ENCODE data around the gene PVALEF.

Gene PVALEF

DNA sequence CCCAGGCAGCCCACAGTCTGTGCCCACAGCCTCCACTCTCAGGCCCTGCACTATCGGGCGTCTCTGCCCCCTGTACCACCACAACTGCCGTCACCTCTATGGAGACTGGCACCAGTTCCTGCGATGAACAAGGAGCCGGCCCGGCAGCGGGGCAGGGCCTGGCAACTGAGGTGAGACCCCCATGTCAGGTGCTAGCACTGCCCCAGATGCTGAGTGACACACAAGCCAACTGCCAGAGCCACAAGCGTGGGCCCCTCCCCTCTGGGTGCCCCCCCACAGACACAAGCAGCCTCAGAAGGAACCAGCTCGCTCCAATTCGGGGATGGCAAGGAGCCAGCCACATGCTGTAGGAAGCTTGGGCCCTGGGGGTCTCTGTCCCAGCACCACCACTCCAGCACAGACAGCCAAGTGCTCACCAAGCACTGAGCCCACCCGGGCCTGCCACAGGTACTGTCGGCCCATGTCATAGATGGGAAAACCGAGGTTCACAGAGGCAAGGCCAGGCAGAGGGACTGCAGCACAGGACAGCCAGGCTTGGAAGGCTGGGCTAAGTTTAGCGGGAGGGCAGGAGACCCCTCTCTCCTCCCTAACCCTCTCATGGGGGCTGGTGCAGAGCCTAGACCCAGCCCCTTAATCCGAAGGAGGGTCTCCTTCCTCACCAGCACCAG lies 1.5 kb upstream of the PVALEF start:
- DNase-seq = no peak

GRCh38 chr17:81164371-81165245 lies 699 bp upstream of the PVALEF start:
- DNase-seq = no peak

DNA sequence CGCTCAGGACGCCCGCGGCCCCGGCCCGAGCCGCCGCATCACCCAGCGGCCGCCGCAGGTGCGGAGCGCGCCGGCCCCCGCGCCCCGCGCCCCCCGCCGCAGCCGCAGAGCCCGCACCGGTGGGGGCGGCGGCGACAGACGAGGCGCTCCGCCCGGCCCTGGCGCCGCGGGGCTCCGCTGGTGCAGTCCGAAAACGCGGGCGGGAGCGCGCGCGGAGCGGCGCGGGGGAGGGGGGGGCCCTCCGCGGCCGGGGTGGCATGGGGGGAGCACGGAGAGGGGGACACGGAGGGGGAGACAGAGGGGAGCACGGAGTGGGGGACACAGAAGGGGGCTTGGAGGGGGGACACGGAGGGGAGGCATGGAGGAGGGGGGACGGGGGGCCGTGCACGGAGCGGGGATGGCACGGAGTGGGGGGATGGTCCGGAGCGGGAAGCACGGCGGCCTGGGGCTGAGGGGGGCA lies 756 bp downstream of the PVALEF start, which contains the start of gene AATK:
AATK (minus strand) TSS at position 189 of the 460 bp plus-strand sequence. CDS start 229 bp downstream, outside the sequence.
- DNase-seq = no peak

DNA sequence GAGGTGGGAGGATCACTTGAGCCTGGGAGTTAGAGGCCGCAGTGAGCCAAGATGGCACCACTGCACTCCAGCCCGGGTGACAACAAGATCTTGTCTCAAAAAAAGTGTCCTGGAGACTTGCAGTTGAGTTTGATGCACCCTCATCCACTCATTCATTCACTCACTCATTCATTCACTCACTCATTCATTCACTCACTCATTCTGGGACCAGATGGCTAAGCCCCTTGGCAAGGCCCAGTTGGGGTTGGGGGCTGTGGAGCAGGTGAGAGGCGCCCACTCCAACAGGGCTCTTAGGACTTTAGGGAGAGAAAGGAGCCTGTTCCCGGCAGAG lies 1.9 kb downstream of the PVALEF start:
- no peak for DNase-seq

- no peak for DNase-seq
These were observed 2.3 kb downstream of the PVALEF start for GRCh38 chr17:81167638-81168037.

DNA sequence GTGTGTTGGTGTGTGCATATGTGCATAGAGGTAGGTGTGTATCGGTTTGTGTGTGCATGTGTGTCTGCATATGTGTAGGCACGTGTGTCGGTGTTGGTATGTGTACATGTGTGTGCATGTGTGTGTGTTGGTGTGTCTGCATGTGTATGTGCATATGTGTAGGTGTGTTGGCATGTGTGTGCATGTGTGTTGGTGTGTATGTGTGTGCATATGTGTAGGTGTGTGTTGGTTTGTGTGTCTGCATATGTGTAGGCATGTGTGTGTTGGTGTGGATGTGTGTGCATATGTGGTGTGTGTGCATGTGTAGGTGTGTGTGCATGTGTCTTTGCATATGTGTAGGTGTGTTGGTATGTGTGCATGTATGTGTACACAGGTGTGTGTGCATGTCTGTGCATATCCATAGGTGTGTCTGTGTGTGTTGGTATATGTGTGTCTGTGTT lies 4.6 kb downstream of the PVALEF start:
- DNase-seq = no peak

DNA sequence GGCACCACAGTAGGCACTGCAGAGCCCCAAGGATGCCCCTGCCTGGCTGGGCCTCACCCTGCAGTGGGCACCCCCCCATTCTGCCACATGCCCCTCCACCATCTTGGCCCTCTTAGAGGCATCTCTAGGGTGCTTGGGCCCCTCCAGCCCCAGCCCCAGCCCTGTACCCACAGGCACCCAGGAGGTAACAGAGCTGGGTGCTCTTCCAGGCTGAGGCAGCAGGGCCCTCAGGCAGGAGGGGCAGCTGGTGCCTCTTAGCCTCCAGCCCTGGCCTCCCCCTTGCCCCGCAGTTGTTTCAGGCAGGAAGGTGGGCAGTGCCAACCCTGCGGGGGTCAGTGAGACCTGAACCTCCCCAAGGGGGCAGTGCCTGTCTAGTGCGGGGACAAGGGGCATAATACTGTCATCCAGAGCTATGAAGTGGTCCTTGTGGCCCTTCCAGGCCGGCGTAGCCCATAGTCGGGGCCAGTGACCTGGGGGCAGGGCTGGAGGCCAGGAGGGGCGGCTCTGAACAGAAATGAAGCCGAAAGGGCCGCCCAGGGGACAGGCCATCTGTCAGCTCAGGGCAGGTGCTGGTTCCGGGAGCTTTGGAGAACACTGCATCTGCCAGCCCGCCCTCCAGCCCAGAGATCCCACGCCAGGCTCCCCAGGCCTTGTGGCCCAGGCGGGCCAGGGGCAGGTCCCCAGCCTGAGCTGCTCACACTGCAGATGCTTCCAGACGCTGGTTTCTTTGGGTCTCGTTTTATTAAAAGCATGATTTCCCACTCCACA lies 5.6 kb downstream of the PVALEF start:
- no peak for DNase-seq

DNA sequence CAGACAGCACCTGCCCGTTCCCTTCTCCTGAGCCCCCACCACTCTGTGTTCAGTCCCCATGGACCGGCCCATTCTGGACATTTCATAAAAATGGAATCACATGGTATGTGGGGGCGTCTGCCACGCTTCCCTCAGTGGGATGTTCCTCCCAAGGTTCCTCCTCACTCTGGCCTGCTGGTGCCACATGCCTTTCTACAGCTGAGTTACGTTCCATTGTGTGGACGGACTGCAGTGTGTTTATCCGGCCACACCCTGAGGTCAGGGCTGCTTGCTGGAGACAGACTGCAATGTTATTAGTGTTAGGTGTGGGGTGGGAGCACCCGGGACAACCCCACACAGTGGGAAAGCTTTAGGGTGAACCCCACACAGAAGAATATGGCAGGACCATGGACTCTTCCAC lies 6.6 kb downstream of the PVALEF start:
- DNase-seq = no peak

DNA sequence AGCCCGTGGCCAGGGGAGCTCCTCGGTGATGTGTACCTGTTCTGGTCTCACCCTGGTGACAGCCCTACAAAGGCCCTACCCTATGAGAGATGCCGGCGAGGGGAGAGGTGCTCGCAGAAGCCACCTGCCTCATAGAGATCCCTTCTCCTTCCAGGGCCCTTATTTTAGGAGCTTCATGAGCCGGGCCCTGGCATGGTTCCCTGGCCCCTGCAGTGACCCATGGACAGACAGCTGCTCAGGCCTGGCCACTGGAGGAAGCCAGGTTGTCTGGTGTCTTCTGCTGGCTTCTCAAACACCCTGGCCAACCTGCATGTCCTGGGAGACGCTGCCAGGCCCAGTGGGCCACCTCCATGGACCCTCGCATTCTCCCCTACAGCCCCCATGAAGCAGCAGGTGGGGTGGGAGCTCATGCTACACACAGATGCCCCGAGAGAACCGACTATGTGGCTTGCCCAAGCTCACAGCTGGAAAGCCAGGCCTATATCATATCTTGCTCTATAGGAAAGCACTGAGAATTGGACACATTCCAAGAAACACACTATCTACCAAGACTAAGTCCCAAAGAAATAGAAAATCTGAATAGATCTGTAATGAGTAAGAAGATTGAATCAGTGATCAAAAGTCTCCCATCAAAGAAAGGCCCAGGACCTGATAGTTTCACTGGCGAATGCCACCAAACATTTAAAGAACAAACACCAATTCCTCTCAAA lies 7.9 kb downstream of the PVALEF start:
- DNase-seq = no peak

GRCh38 chr17:81173762-81174155 lies 8.5 kb downstream of the PVALEF start:
- no peak for DNase-seq

- no peak for DNase-seq
These were observed 11.4 kb downstream of the PVALEF start for GRCh38 chr17:81176666-81177065.

GRCh38 chr17:81178136-81179091 lies 13.1 kb downstream of the PVALEF start:
- no peak for DNase-seq

- no peak for DNase-seq
These were observed 13.9 kb downstream of the PVALEF start for GRCh38 chr17:81179220-81179619.

DNA sequence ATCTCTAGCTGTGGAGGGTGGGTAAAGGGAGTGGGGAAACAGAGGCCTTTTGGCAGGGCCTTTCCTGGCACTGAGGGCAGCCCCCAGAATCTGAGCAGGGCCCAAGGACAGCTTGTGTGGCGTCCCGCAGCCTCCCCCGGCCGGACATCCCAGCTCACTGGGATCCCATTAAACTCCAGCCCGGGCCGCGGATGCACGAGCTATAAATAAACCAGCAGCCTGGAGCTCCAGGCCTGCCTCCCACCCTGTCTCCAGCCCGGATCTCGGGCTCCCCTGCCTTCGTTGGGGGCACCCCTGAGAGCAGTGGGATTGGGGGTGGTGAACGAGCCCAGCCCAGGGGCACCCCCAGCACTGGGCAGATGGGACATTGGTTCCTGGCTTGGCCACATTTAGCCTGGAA lies 14.6 kb downstream of the PVALEF start:
- no peak for DNase-seq

GRCh38 chr17:81180836-81181810 lies 15.8 kb downstream of the PVALEF start:
- no peak for DNase-seq

DNA sequence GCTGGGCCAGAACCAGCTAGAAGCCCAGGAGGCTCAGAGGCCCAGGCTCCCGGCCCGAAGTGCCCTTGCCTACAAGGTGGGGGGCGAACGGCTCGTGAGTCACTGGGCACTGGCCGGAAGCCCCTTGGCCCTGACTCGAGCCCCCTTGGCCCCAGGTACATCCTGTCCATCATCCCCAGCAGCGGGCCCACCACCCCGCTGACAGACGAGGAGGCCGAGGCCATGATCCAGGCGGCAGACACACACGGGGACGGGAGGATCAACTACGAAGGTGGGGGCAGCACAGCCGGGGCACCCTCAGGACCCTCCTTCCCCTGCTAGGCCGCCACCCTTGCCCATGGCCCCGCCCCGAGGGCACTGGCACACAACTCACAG lies 16.5 kb downstream of the PVALEF start:
- no peak for DNase-seq

DNA sequence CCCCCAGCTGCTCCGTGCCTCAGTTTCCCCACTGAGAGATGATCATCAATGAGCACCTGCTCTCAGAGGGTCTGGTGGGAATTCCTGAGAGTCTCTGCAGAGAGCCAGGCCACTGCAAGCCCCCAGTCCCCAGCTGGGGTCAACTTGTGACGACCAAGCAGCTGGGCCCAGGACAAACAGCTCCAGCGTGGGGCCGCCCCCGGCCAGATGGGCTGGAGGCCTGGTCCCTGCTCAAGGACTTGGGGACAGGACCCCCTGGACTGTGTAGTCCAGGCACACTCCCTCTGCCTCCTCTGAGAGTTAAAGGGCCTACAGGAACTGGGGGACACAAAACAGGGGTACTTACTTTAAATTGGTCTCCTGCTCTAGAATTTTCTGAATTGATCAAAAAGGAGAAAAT lies 17.3 kb downstream of the PVALEF start:
- DNase-seq = no peak

GRCh38 chr17:81183316-81183715 lies 18.0 kb downstream of the PVALEF start:
- no peak for DNase-seq

DNA sequence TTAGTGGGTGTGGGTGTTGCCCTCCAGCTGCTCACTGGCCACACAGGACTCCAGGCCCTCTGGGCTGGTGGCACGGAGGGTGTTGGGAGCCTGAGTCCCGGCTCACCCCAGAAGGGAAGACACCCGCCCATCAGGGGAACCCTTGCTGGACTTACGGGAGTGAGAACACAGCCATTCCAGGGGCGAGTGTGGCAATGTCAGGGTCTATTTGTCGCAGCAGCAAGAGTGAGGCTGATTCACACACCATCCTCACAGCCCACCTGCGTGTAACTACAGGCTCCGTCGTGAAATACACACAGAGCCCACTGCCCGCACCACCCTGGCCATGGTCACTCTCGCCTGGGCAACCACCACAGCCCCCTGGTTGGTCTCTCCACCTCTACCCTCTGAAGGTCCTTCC lies 18.5 kb downstream of the PVALEF start:
- DNase-seq = no peak

DNA sequence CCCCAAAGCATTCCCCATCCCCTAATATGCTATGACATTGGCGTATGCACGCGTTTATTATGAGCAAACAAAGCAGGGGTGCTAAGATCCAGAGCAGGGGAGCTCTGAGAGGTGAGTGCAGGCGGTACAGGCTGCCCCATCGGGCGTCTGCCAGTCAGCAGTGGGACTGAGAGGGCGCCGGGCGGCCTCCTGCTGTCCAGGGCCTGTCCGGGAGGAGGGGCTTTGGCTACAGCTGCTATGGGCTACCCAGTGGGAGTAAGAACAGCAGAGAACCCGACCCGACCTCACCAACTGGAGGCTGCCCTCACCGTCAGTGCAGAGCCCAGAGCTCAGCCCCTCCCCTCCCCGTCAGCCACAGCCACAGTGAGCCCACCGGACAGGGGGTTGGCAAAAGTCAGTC lies 19.2 kb downstream of the PVALEF start:
- DNase-seq = no peak
